Measurements from ENCODE around the gene XRN1.

Gene XRN1

DNA sequence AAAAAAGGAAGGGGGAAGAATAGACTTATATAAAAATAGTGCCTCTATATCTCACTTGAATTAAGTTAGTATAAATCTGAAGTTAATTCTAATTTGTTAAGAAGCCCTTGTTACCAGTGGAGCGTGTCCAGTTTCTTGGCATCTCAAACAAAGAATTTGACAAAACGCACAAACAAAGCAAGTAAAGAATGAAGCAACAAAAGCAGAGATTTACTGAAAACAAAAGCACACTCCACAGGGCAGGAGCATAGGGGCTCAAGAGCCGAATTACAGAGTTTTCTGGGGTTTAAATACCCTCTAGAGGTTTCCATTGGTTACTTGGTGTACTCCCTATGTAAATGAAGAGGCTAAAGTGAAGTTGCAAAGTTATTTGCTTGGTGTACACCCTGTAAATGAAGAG lies 188.5 kb downstream of the XRN1 start:
- no peaks in the 10 kb centered on the region for H3K79me2 ChIP-seq (ENCODE audit: insufficient read depth, low read length)
- H2AFZ ChIP-seq (ENCODE audit: low read depth, low read length, severe bottlenecking): peak overlapping the region; percentile 3
- H3F3A ChIP-seq (ENCODE audit: insufficient read depth): no peaks in the 10 kb centered on the region
- H3K4me2 ChIP-seq (ENCODE audit: low read depth, low read length, poor library complexity, severe bottlenecking): no peak overlapping the region
- no peaks in the 10 kb centered on the region for H3K9me2 ChIP-seq (replicated peaks; ENCODE audit: insufficient read depth, low read length)
- no peaks in the 10 kb centered on the region for H3K36me3 ChIP-seq (ENCODE audit: low read length)
- no peak overlapping the region for H3K4me3 ChIP-seq (ENCODE audit: insufficient read depth, low read length, poor library complexity, severe bottlenecking)
- no peaks in the 10 kb centered on the region for H4K20me1 ChIP-seq (ENCODE audit: low read depth, low read length)
- no peaks in the 10 kb centered on the region for H3K27me3 ChIP-seq (ENCODE audit: low read length)
- H3K9ac ChIP-seq (ENCODE audit: low read length): no peak overlapping the region
- no peak overlapping the region for H3K27ac ChIP-seq (ENCODE audit: low read depth, low read length)
- no peaks in the 10 kb centered on the region for H3K9me3 ChIP-seq (ENCODE audit: insufficient read depth, low read length)
- TF ChIP-seq, protein P1, sequence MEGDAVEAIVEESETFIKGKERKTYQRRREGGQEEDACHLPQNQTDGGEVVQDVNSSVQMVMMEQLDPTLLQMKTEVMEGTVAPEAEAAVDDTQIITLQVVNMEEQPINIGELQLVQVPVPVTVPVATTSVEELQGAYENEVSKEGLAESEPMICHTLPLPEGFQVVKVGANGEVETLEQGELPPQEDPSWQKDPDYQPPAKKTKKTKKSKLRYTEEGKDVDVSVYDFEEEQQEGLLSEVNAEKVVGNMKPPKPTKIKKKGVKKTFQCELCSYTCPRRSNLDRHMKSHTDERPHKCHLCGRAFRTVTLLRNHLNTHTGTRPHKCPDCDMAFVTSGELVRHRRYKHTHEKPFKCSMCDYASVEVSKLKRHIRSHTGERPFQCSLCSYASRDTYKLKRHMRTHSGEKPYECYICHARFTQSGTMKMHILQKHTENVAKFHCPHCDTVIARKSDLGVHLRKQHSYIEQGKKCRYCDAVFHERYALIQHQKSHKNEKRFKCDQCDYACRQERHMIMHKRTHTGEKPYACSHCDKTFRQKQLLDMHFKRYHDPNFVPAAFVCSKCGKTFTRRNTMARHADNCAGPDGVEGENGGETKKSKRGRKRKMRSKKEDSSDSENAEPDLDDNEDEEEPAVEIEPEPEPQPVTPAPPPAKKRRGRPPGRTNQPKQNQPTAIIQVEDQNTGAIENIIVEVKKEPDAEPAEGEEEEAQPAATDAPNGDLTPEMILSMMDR (IDR thresholded peaks at IDR 0.05; ENCODE audit: insufficient read depth, low read length, poor library complexity, severe bottlenecking): no peak
- TF ChIP-seq EZH2phosphoT487 (conservative IDR thresholded peaks at IDR 0.05; ENCODE audit: low read length): no peak

DNA sequence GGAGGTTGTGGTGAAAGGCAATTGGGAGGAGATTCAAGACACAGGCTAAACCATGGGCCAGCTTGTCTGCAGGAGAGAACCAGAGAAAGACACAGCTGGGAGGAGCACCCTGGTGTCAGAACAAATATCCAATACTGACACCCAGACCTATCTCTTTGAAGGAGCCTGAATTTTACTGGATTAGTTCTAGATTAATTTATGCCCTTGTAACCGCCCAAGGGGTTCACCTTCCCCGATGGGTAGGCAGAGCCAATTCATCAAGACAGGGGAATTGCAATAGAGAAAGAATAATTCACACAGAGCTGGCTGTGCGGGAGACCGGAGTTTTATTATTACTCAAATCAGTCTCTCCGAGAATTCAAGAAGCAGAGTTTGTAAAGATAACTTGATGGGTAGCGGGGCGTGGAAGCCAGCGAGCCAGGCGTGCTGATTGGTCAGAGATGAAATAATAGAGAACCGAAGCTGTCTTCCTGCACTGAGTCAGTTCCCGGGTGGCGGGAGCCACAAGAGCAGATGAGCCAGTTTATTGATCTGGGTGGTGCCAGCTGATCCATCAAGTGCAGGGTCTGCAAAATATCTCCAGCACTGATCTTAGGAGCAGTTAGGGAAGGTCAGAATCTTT lies 191.0 kb downstream of the XRN1 start:
- Histone ChIP-seq H2AFZ (ENCODE audit: low read depth, low read length, severe bottlenecking) (no peak overlapping the region), H3K36me3 (ENCODE audit: low read length) (no peaks in the 10 kb centered on the region), H3K4me3 (ENCODE audit: insufficient read depth, low read length, poor library complexity, severe bottlenecking) (no peak overlapping the region), H3K27me3 (ENCODE audit: low read length) (no peaks in the 10 kb centered on the region), H3K9me3 (ENCODE audit: insufficient read depth, low read length) (no peaks in the 10 kb centered on the region), H3K9ac (ENCODE audit: low read length) (no peak overlapping the region), H3K79me2 (ENCODE audit: insufficient read depth, low read length) (no peaks in the 10 kb centered on the region), H3K4me2 (ENCODE audit: low read depth, low read length, poor library complexity, severe bottlenecking) (no peak overlapping the region), H4K20me1 (ENCODE audit: low read depth, low read length) (no peaks in the 10 kb centered on the region), H3K9me2 (replicated peaks; ENCODE audit: insufficient read depth, low read length) (no peaks in the 10 kb centered on the region), H3K27ac (ENCODE audit: low read depth, low read length) (no peak overlapping the region), H3F3A (ENCODE audit: insufficient read depth) (no peaks in the 10 kb centered on the region)
- TF ChIP-seq EZH2phosphoT487 (conservative IDR thresholded peaks at IDR 0.05; ENCODE audit: low read length): no peak
- TF ChIP-seq, protein P1 (IDR thresholded peaks at IDR 0.05; ENCODE audit: insufficient read depth, low read length, poor library complexity, severe bottlenecking): no peak

All from SU-DHL-6 (cell line).